CD4-positive, alpha-beta T cell treated with Interferon alpha-2 for 1 hour (primary cell): Measurements from ENCODE around the gene PRELID2.
"Not testable (repeated sequence)": the region's sequence is repeated elsewhere in the genome, so short reads cannot be mapped to it uniquely, and the experiment has no call there.

Experiments used
- DNase-seq, 2 donors: peaks; one replicate each; pipeline ENCODE4 v3.0.0-alpha.2; 2020 to 2022

Gene PRELID2

DNA sequence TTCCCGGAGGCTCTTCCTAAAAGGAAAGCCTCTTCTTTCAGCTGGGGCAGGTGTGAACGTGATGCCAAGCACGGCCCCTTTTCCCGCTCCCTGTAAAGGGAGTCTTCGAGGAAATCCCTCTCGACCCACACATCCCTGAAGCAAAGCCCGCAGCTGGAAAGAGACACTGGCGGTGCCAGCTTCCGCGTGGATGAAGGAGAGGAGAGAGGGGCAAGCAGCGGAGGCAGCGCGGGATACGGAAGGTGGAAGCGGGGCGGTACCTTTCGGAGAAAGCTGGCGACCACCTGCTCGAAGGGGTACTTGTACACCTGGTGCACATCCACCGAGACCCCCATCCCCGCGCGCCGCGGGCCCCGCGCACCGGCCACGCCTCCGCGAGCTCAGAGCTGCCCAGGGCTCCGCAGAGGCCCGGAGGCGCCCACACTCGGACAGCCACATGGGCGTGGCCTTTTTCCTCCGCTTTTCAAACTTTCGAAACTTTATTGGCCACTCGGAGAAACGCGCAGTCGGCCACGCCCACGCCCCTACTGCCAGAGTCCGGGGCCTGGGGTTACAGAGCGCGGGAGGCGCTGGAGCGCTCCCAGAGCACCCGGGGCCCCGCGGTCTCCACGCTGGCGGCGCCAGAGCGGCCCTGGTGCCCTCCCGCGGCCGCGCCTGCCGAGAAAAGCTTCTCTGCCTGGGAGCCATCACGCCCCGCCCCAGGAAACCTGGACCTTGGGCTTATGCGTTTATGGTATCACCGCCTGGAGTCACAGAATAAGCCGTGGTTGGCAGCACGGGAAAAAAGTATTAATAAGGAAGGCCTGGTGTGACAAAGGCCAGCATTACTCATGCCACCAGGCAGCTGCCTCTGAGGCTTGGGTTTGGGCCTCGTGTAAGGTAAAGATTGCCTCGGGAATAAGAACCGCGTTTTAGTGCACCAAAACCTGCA, at the start of gene PRELID2:
PRELID2 (minus strand) TSS at position 426 of the 931 bp plus-strand sequence; CDS start at position 335, 91 bp downstream.
- DNase-seq = peak; percentile 60 to 65

DNA sequence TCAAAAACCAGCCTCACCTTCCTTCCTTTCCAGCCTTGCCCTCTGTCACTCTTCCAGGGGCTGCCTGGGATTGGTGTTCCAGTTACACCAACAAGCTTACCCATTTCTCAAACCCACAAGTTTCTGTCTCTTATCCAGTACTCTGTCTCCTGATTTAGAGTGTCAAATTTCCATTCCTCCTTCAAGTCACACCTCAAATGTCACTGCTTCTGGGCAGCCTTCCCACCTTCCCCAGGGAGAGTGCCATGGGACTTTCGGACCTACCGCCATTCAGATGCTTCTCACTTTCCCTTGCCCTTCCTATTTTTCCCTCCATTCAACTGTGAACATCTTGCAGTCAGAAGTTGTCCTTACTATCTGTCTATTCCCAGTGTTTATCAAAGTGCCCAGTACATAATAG, 39.6 kb upstream of the PRELID2 start:
- DNase-seq = no peak

DNA sequence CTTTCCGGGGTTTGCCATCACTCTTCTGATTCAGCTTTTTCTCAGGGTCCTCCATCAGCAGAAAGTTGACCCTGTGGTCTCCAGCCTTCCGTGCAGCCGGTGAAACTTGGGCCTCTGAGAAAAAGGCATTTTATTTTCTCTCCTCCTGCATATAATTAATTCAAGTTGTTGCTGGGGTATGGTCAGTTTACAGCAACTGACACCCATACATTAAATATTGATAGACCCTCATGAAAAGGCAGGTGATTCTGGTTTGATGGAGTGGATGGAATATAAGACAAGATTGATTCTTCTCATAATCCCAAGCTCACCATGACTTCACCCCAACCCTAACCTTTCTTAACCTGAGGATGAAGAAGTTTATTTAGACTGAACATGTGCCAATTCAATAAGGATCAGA, 37.8 kb upstream of the PRELID2 start, which contains the start of gene GRXCR2:
GRXCR2 (minus strand) TSS at position 101 of the 400 bp plus-strand sequence; CDS start at position 55, 46 bp downstream.
- DNase-seq = no peak

DNA sequence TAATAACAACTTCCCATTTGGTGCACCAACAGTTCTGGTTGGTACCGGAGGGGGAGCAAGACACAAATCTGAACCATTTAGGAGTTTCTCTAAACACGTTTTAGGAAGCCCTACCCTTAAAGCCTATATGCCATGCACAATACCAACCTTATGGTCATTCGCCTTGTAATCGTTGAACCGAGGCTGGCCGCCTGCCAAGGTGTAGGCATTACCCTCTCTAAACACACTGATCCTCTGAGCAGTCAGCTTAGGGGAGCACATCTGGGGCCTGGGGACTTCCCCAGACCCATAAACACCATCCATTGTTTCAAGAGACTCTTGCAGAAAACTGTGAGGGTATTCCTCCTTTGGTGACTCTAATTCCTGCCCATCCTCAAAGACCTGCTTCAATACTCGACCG, 37.3 kb upstream of the PRELID2 start:
- DNase-seq = no peak

DNA sequence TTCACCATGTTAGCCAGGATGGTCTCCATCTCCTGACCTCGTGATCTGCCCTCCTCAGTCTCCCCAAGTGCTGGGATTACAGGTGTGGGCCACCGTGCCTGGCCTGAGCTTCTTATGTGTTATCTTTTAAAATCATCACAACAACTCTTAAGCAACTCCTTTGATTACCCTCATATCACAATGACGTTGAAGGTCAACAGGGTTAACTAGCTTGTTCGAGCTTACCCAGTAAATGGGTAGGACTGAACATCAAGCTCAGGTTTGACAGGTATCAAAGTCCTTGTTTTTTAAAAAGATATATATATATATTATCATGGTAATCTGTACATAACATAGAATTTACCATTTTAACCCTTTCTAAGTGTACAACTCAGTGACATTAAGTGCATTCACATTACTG, 34.6 kb upstream of the PRELID2 start:
- DNase-seq = no peak

DNA sequence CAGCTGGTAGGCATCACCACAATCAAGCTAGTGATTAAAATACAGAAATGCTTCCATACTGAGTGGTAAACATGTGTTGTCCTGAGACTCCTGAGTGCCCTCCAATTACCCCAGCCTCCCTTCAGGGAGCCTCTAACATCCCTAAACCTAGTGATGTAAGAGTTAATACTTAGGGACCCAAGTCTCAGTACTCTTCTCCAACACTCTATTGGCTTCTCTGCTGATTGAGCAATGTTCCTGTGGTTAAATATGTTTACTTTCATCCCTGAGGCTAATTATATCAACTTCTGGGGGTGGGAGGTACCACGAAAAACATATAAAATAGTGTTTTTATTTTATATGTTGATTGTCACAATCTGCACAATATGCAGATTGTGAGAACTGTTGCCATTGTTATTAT, 32.7 kb upstream of the PRELID2 start:
- DNase-seq = no peak

DNA sequence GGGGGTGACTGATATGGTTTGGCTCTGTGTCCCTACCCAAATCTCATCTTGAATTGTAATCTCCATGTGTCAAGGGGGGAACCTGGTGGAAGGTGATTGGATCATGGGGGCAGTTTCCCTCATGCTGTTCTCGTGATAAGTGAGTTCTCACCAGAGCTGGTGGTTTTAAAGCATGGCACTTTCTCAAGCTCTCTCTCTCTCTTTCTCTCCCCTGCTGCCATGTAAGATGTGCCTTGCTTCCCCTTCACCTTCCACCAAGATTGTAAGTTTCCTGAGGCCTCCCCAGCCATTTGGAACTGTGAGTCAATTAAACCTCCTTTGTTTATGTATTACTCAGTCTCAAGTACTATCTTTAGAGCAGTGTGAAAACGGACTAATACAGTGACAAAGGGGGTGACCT, 29.3 kb upstream of the PRELID2 start:
- DNase-seq = not testable (repeated sequence)

DNA sequence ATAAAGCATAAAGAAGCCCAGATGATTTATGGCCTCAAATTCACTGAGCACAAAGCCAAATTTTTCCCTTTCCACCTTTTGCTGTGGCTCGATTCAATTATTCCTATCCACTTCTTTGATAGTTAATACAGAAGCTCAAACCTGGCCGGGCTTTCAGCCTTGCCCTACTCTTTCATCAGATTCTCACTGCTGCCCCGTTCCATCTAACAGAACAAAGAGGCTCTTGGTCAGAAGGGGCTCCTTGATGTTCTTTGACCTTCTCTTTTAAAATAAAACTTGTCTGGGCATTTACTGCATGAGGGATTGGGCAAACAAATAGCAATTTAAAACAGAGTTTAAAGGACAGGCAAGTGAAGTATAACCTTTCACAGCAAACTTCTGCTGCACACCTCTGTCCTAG, 27.9 kb upstream of the PRELID2 start:
- no peak for DNase-seq

DNA sequence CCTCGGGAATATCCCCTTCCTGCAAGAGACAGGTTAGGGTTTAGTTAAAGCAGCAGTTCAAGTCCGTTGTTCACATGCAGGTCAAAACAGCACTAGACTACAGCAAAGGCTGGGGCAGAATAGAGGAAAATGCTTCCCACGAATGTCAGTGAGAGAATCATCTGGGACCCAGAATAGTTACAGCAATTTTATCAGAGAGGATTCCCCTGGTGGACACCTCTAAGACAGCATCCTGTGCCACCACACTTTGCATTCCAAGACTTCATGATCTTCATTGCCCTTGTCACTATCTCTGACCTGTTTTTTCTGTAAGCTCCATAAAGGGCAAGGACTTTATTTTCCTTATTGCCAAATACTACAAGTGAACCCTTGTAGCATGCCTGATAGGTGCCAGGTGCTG, 24.8 kb upstream of the PRELID2 start:
- DNase-seq = no peak

DNA sequence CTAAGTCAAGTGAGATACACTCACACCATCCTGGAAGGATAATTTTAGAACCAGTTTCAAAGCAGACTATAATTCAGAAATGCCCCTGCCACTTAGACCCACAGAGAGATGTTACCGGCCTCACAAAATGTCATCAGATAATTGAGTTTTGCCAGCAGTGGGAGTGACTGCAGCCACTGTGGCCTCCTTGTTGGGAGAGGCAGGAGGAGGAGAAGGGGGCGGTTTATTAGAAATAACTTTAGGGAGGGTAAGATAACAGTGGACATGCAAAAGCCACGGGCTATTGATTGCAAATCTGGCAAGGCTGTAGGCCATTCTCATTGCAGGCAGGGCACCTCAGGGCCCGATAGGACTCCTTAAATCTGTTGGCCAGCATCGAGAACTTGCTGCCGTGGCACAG, 24.3 kb upstream of the PRELID2 start:
- DNase-seq = no peak

DNA sequence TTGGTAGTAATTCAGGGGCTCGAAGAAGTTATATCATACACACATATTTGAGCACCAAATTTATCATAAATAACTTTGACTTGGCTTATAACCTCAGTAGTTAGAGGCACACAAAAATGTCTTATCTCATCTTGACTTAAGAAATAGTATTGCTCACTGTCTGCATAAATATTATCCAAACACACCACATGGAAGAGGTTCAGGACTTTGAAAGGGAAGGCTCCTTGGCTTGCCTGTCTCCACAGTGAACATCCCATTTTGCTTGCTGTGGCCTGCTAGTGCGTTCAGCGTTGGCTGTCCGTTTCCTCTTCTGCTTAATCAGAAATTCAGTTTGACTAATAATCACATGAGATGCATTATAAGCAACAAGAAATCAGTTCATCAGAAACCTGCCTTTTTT, 23.8 kb upstream of the PRELID2 start:
- no peak for DNase-seq

DNA sequence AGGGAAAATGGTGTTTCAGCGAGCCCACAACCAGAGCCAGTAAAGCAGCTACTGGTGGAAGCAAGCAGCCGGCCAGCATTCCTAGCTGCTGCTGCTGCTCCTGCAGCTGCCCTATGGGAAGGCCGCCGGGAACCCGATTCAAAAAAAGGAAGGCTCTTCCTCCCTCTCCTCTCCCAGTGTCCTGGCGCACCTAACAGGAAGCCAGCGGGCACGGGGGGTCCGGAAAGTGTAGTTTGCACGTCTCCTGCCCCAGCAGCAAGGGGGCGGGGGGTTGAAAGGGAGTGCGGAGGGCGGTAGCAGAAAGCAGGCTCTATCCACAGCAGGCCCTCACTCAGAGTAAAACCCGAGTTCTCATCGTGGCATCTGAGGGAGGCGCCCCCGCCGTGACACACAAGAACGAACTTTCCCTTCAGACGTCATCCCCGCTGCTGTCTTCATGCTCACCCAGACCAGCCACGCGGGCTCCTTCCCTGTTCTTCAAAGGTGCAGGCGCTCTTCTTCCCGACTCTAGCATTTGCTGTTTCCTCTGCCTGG, 21.2 kb upstream of the PRELID2 start:
- peak in 1 of 2 donors; percentile 2 for DNase-seq

DNA sequence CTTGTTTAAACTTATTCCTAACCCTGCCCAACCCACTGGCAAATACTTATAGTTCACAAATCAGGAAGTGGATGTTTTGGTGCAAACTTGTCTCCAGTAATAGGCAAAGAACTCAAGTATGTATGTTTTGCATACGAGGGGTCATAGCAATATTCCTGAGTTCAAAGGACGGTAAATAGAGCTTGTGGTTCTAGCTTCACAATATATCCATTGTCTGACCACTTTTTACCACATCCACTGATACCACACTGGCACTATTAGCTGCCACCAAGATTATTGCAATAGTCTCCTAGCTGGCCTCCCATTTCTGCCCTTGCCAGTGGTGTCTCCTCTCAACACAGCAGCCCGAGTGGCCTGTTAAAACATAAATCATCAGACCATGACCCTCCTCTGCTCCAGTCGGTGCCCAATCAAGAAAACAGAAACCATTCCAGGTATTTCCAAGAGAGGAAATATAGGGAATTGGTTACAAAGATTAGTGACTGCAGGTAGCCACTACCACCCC, 20.7 kb upstream of the PRELID2 start:
- DNase-seq = no peak

DNA sequence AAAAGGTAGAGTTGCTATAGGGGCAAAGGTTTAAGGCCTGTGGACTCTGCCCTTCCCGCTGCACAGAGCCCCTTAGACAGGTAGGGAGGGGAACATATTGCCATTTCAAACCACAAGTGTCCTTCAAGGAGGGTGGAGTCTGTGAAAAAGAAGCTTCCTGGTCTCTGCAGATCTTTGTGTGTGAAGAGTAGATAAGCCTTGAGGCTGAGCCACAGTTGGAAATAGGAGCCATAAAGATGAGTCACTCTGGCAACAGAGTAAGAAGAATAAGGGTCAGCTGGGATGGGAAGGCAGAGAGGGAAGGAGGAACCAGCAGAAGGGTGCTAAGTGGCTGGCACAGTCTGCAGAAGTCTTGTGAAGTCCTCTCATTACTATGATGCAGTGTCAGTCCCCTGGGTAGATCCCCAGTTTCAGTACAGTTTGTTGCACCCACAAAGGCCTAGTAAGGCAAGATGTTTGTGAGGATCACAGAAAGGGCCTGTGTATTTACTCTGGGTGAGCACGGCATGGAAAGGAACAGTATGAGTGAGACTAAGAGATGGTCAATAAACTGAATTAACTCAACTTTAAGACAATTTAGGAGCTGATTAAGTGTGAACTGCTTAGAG, 19.6 kb upstream of the PRELID2 start:
- DNase-seq = no peak

DNA sequence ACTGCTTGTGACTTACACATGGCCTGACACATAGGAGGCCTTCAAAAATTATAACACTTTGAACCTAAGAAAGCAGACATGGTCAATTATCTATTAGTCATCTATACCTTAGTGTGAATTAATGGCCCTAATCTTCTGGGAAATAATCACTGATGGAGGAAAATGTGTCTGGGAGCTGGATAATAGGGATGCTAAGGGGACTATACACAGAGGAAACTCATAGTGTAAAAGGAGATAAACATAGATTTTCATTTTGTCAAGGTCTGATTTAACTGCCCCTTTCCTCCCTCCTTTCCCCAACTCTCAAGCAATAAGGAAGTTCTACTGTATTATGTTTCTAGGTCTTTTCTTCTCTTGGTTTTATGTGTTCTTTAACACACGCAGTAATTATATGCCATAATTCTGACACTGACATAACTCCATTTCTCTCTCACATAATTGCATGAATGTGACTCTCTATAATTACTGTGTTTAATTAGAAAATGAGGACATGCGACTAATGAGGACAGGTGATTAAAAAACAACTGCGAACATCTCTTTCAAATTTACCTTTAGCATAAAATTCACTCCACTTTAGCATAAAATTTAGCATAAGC, 18.7 kb upstream of the PRELID2 start:
- DNase-seq = no peak

DNA sequence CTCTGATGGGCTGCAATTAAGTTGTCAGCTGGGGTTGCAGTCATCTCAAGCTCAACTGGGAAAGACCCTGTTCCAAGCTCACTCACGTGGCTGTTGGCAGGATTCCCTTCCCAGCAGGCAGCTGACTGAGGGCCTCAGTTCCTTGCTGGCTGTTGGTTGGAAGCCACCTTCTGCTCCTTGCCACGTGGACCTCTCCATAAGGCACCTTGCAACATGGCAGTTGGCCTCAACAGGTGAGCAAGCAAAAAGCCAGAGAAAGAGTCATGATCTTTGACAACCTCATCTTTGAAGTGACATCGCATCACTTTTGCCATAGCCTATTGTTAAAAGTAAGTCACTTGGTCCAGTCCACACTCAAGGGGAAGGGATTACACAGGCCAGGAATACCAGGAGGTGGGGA, 17.8 kb upstream of the PRELID2 start:
- no peak for DNase-seq

DNA sequence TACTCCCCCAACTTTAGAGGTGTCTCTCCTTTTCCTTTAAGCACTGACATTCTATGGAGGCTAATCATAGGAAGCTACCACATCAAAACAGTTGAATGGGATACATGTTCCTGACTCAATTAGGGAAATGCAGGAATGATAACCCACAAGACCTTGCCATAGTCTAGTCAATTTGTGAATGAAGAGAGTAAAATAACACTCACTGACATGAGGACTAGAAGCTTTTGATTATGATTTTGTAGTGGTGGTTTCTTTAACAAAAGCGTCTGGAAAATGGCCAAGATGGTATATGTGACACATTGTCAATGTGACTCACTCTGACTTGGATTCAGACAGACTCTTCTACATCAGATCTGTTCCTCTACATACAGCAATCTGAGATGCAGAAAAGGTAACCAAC, 13.7 kb upstream of the PRELID2 start:
- DNase-seq = no peak

DNA sequence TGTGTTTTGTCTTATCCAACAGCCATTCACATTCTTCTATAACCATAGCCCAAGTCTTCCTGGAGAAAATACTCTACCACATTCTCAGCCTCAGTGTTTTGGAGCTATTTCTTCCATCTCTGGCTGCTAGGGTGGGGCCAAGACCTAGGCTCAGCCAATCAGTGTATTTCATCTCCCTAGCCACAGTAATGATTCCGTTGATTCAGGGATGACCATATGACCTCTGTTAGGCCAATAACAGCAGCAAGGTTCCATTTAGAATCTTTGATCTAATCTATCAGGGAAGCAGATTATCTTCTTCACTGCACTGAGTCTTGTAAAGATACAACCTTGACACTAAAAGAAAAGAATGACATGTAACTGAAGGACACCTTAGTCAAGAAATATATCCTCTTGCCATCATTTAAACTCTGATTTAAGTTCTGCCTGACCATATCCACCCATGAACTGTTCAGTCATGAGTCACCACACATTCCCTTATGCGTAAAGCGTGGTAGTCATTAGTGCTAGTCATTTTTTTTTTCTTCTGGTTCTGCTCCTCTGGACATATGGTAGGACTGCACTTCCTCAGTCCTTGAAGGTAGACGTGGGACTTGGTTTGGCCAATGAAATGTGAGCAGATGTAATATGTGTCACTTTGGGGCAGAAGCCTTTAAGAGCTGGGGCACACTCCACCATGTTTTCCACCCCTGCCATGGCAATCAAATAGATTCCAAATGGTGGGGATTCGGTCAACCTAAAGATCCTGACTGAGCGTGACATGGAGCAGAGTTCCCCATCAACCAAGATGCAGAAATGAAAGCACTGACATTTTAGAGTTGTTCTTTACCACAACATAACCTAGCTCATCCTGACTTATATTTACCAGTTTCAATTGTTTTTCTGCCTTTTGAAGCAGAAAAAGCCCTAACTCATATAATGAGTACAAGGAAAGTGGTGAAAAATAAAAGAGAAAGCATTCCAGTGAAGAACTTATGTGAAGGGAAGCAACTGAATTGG, 12.7 kb upstream of the PRELID2 start:
- no peak for DNase-seq

DNA sequence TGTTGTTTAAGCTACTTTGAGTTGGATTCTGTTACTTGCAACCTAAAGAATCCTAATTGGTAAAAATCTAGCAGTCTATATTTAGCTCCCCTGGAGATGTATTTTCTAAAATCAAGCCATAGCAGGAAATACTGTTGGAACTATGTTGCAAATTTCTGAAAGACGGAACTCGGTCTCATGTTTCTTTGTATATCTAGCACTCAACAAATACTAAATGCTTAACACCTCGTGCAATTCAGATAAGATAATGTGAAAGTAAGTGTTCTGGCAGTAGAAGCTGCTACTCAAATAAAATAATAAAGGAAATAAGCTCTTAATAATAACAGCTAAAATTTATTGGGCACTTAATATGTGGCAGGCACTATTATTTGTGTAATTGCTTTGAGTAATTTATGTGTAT, 10.9 kb upstream of the PRELID2 start:
- DNase-seq = no peak

DNA sequence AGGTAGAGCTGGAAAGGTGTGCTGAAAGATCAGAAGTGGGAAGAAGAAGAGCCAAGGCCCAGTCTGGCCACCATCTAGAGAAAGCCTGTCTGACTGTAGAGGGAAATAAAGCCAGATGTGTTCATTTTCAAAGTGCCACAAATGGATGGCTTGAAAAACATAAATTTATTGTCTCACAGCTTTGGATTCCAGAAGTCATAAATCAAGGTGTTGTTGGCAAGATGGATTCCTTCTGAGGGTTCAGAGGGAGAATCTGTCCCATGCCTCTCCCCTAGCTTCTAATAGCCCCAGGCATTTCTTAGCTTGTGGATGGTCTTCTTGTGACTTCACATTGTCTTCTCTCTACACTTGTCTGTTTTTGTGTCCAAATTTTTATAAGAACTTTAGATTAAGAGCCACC, 6.2 kb upstream of the PRELID2 start:
- DNase-seq = no peak

DNA sequence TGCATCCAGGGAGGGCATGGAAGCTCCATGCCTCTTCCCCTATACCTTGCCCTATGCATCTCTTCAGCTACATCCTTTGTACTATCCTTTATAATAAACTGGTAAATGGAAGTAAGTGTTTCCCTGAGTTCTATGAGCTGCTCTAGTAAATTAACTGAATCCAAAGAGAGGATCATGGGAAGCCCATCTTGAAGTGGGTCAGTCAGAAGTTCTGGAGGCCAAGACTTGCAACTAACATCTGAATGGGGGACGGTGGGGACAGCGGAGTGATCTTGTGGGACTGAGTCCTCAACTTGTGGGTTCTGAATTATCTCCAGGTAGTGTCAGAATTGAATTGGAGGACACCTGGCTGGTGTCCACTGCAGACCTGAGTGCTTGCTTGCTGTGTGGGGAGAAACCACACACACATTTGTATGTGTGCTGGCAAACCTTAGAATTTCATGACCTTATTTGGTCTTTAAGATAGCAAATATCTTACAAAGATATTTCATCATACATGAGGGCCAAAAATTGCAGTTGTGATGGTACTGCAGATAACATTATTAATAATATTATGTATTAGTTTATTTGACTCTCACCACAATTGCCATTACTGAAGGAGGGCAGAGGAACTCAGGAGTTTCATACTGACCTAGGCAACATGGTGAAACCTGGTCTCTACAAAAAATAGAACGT, 5.5 kb upstream of the PRELID2 start:
- no peak for DNase-seq

DNA sequence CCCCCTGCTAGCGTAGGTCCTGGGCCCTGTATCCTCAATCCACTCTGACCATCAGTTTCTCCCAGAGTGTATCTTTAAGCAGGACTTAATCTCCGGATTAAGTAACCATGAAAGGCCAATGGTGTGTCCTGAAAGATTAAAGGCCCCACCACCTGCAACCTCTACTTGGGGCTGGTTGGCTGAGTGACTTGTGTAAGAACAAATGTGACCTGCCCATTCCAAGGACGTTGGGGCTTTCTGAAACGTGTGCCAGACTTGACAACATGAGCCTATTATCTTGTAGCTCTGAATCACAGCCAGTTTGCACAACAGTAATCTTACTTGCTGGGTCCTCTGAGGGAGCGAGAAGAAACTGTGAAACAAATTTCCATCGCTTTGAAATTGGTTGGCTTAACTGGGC, 3.1 kb upstream of the PRELID2 start:
- no peak for DNase-seq
